ENCODE data around the gene ATXN7L3. TPM values are rescaled to one million over a fixed set of nuclear protein-coding genes. Genes with fewer than 3 reads are reported as not detected.

ATXN7L3 gene
- total and polyA plus RNA-seq, 10 of the 15 experiments (the other 5 are each of a cell fraction or from before 2014, with no cell fraction given) = 0.71 to 78.7 (median 32.7) TPM

GRCh38 chr17:44213403-44214229 lies 13.9 kb upstream of the ATXN7L3 start:
- BruUV-seq (replicated peaks) = no TSS peak
- Histone ChIP-seq H3K4me3 (no peak overlapping the region), H3K9me3 (replicated peaks; ENCODE audit: control insufficient read depth, insufficient read depth, low read length) (no peaks in the 10 kb centered on the region), H3K27me3 (replicated peaks in 1 of 2; ENCODE audit: control insufficient read depth in 2 of 2, insufficient read depth in 2 of 2, low read length in 1 of 2) (no peaks in the 10 kb centered on the region), H3K36me3 (ENCODE audit: control insufficient read depth in 2 of 2, insufficient read depth in 2 of 2, low read length in 1 of 2) (peaks cover 37 to 51% of the 10 kb centered on the region in 2 experiments), H3K4me1 (ENCODE audit: control insufficient read depth, insufficient read depth, low read length) (peaks cover 35% of the 10 kb centered on the region), H4K20me1 (ENCODE audit: control insufficient read depth, insufficient read depth) (peaks cover 2% of the 10 kb centered on the region; the same call in 1 of the 2 replicates), H2AFZ (ENCODE audit: control insufficient read depth, low read depth, low read length) (no peak overlapping the region), H3K4me2 (ENCODE audit: control insufficient read depth, insufficient read depth) (no peak overlapping the region), H3K9ac (ENCODE audit: control insufficient read depth, insufficient read depth, low read length) (no peak overlapping the region), H3K27ac (ENCODE audit: control insufficient read depth, insufficient read depth) (no peak overlapping the region), H3K79me2 (ENCODE audit: control insufficient read depth, insufficient read depth, low read length) (peaks cover 40% of the 10 kb centered on the region)
- 93% methylated on average over 15 of the region's 15 CpGs for WGBS (ENCODE audit: insufficient coverage, insufficient replicate concordance, low lambda C conversion rate, missing lambda C conversion rate)
- intact Hi-C loops (cut with micrococcal nuclease; ENCODE audit: unreplicated experiment) (loop anchor here (10.0 kb wide), 1 partner anchor 291 kb away; the partner anchor contains the start of gene GPATCH8), in situ Hi-C loops (cut with MboI) (loop anchor here (25.0 kb wide), 1 partner anchor 299 kb away; the partner anchor contains the start of gene GPATCH8)
- DNase-seq (ENCODE audit: low read depth, low spot score) = no peak
- ChIA-PET CTCF (interaction anchor here (0.6 to 2.2 kb wide), 3 partner anchors 9 to 131 kb away, joined by 3 to 7 read pairs (median 4); partner anchors contain the start of gene GRN), POLR2A (interaction anchor here (1.2 kb wide), 1 partner anchor 114 kb away, joined by 3 read pairs; no protein-coding TSS in a partner anchor), SMC1A (ENCODE audit: uncharacterized antibody, unreplicated experiment) (no interaction called here), RAD21 (ENCODE audit: unreplicated experiment) (no interaction called here)
- FAIRE-seq = no peak
- no peak for ATAC-seq
- TF ChIP-seq WRNIP1 (IDR thresholded peaks at IDR 0.05; ENCODE audit: borderline replicate concordance, low read depth, low read length) (no peak), SMAD1 (IDR thresholded peaks at IDR 0.05; ENCODE audit: low read depth, partially characterized antibody) (no peak), NRF1 (conservative IDR thresholded peaks at IDR 0.05; ENCODE audit: low read depth, low read length) (no peak), CHD2 (IDR thresholded peaks at IDR 0.05; ENCODE audit: borderline replicate concordance, low read depth, low read length) (no peak), KAT2A (conservative IDR thresholded peaks at IDR 0.05; ENCODE audit: control insufficient read depth, low read depth, low read length) (no peak), GABPA (IDR thresholded peaks at IDR 0.05; ENCODE audit: low read depth) (no peak), PBX3 (IDR thresholded peaks at IDR 0.05; ENCODE audit: insufficient replicate concordance, low read depth, low read length) (no peak), MTA2 (IDR thresholded peaks at IDR 0.05; ENCODE audit: low read depth) (no peak), ZBED1 (IDR thresholded peaks at IDR 0.05; ENCODE audit: borderline replicate concordance) (no peak), HDGF (IDR thresholded peaks at IDR 0.05) (peak; percentile 26; the same call in 1 of the 2 replicates), NFYB (IDR thresholded peaks at IDR 0.05; ENCODE audit: insufficient read depth, low read depth, low read length) (no peak), POLR2AphosphoS5 (IDR thresholded peaks at IDR 0.05; ENCODE audit: low read length) (peak; percentile 60; the same call in 1 of the 2 replicates), IKZF1 (conservative IDR thresholded peaks at IDR 0.05) (no peak), IKZF2 (IDR thresholded peaks at IDR 0.05) (no peak), CBX3 (IDR thresholded peaks at IDR 0.05; ENCODE audit: borderline replicate concordance, low read depth) (no peak), SMAD5 (IDR thresholded peaks at IDR 0.05; ENCODE audit: low read depth) (peak; percentile 12; the same call in 1 of the 2 replicates), CEBPB (IDR thresholded peaks at IDR 0.05; ENCODE audit: borderline replicate concordance in 1 of 2, low read depth in 2 of 2, low read length in 2 of 2) (no peak), MEF2A (IDR thresholded peaks at IDR 0.05; ENCODE audit: insufficient read depth, low read depth, low read length) (no peak), SREBF1 (IDR thresholded peaks at IDR 0.05; ENCODE audit: low read length) (no peak), NFYA (IDR thresholded peaks at IDR 0.05; ENCODE audit: borderline replicate concordance, low read depth, low read length) (no peak), RUNX3 (IDR thresholded peaks at IDR 0.05; ENCODE audit: low read length) (no peak)
- TF ChIP-seq, protein P1, sequence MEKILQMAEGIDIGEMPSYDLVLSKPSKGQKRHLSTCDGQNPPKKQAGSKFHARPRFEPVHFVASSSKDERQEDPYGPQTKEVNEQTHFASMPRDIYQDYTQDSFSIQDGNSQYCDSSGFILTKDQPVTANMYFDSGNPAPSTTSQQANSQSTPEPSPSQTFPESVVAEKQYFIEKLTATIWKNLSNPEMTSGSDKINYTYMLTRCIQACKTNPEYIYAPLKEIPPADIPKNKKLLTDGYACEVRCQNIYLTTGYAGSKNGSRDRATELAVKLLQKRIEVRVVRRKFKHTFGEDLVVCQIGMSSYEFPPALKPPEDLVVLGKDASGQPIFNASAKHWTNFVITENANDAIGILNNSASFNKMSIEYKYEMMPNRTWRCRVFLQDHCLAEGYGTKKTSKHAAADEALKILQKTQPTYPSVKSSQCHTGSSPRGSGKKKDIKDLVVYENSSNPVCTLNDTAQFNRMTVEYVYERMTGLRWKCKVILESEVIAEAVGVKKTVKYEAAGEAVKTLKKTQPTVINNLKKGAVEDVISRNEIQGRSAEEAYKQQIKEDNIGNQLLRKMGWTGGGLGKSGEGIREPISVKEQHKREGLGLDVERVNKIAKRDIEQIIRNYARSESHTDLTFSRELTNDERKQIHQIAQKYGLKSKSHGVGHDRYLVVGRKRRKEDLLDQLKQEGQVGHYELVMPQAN (conservative IDR thresholded peaks at IDR 0.05) = no peak
